Activated naive CD4-positive, alpha-beta T cell treated with Interleukin-2 at 50 U/mL for 16 hours (primary cell): ENCODE measurements around the gene CTBP1.

Experiments
- DNase-seq: peaks from one replicate; pipeline ENCODE4 v3.0.0-alpha.2; 2020

Gene CTBP1

GRCh38 chr4:1236103-1236641 is 12.8 kb downstream of the CTBP1 start:
- DNase-seq = no peak

GRCh38 chr4:1235381-1236102 is 13.4 kb downstream of the CTBP1 start:
- no peak for DNase-seq

GRCh38 chr4:1234811-1235292 is 14.1 kb downstream of the CTBP1 start:
- DNase-seq = no peak

- DNase-seq = no peak
Measured at GRCh38 chr4:1234309-1234695, 14.6 kb downstream of the CTBP1 start.

GRCh38 chr4:1233641-1234308 is 15.2 kb downstream of the CTBP1 start:
- DNase-seq = no peak

GRCh38 chr4:1232661-1233621 is 16.0 kb downstream of the CTBP1 start:
- no peak for DNase-seq

- no peak for DNase-seq
Measured at GRCh38 chr4:1231637-1232360, 17.1 kb downstream of the CTBP1 start.

- no peak for DNase-seq
Measured at GRCh38 chr4:1230971-1231636, 17.8 kb downstream of the CTBP1 start.

- DNase-seq = no peak
Measured at GRCh38 chr4:1230316-1230715, 18.6 kb downstream of the CTBP1 start.

- no peak for DNase-seq
Measured at GRCh38 chr4:1229117-1229849, 19.6 kb downstream of the CTBP1 start.

GRCh38 chr4:1227816-1228215 is 21.1 kb downstream of the CTBP1 start:
- no peak for DNase-seq

GRCh38 chr4:1226598-1226997 is 22.3 kb downstream of the CTBP1 start:
- DNase-seq = no peak

GRCh38 chr4:1226144-1226481 is 22.8 kb downstream of the CTBP1 start:
- DNase-seq = no peak

GRCh38 chr4:1225272-1226143 is 23.4 kb downstream of the CTBP1 start:
- no peak for DNase-seq

GRCh38 chr4:1223841-1224809 is 24.8 kb downstream of the CTBP1 start:
- no peak for DNase-seq

- no peak for DNase-seq
Measured at GRCh38 chr4:1222938-1223690, 25.8 kb downstream of the CTBP1 start.

- DNase-seq = no peak
Measured at GRCh38 chr4:1222036-1222789, 26.7 kb downstream of the CTBP1 start.
